ENCODE measurements around the gene SDC3. TPM values are rescaled to one million over a fixed set of nuclear protein-coding genes. Genes with fewer than 3 reads are reported as not detected.

SDC3 gene
- total RNA-seq, 1 donor from 2014 or later: 113 TPM

- FAIRE-seq (no peak), DNase-seq (ENCODE audit: low read depth) (no peak)
- no peak for TF ChIP-seq CTCF (IDR thresholded peaks at IDR 0.05; ENCODE audit: insufficient read depth, low read depth, low read length)
- no peak for TF ChIP-seq EZH2 (IDR thresholded peaks at IDR 0.05; ENCODE audit: insufficient read depth, low read length)
- H3K79me2 ChIP-seq (ENCODE audit: insufficient read depth, low read length): no peaks in the 10 kb centered on the region
- no peaks in the 10 kb centered on the region for H4K20me1 ChIP-seq (ENCODE audit: insufficient read depth, low read length)
- H3K9me3 ChIP-seq (ENCODE audit: insufficient read depth, low read depth, low read length): no peaks in the 10 kb centered on the region
- H3K4me1 ChIP-seq (ENCODE audit: insufficient read depth, low read length): peaks cover 13% of the 10 kb centered on the region
- peaks cover 4% of the 10 kb centered on the region for H3K4me1 Mint-ChIP-seq (ENCODE audit: low read depth, unreplicated experiment)
- H3K4me3 ChIP-seq (ENCODE audit: insufficient read depth, low read depth, low read length): no peak overlapping the region
- no peak overlapping the region for H3K9ac ChIP-seq (ENCODE audit: low read length)
- no peak overlapping the region for H3K4me2 ChIP-seq (ENCODE audit: low read length)
- no peak overlapping the region for H3K27ac ChIP-seq (ENCODE audit: low read depth, low read length)
- no peaks in the 10 kb centered on the region for H3K27me3 ChIP-seq (ENCODE audit: insufficient read depth, low read length)
- peaks cover 11% of the 10 kb centered on the region for H3K27me3 Mint-ChIP-seq (ENCODE audit: low read depth, unreplicated experiment)
- no peak overlapping the region for H3K27ac Mint-ChIP-seq (ENCODE audit: unreplicated experiment)
- H3K36me3 Mint-ChIP-seq (ENCODE audit: low read depth, unreplicated experiment): no peaks in the 10 kb centered on the region
- no peak overlapping the region for H3K4me3 Mint-ChIP-seq (ENCODE audit: unreplicated experiment)
- no peak overlapping the region for H2AFZ ChIP-seq (ENCODE audit: low read depth, low read length)
- H3K36me3 ChIP-seq (ENCODE audit: insufficient read depth, low read length): no peaks in the 10 kb centered on the region
- H3K9me3 Mint-ChIP-seq (ENCODE audit: unreplicated experiment): no peaks in the 10 kb centered on the region
Measured at GRCh38 chr1:30853350-30853749, 55.2 kb downstream of the SDC3 start.

GRCh38 chr1:30852026-30852425, 56.5 kb downstream of the SDC3 start:
- H3K27ac Mint-ChIP-seq (ENCODE audit: unreplicated experiment): no peak overlapping the region
- FAIRE-seq (no peak), DNase-seq (ENCODE audit: low read depth) (no peak)
- H3K4me3 Mint-ChIP-seq (ENCODE audit: unreplicated experiment): no peak overlapping the region
- H3K27me3 Mint-ChIP-seq (ENCODE audit: low read depth, unreplicated experiment): peaks cover 13% of the 10 kb centered on the region
- no peak overlapping the region for H3K4me3 ChIP-seq (ENCODE audit: insufficient read depth, low read depth, low read length)
- TF ChIP-seq EZH2 (IDR thresholded peaks at IDR 0.05; ENCODE audit: insufficient read depth, low read length) (no peak), CTCF (IDR thresholded peaks at IDR 0.05; ENCODE audit: insufficient read depth, low read depth, low read length) (no peak)
- H3K4me1 ChIP-seq (ENCODE audit: insufficient read depth, low read length): peaks cover 17% of the 10 kb centered on the region
- H3K36me3 ChIP-seq (ENCODE audit: insufficient read depth, low read length): no peaks in the 10 kb centered on the region
- H3K27ac ChIP-seq (ENCODE audit: low read depth, low read length): no peak overlapping the region
- H4K20me1 ChIP-seq (ENCODE audit: insufficient read depth, low read length): no peaks in the 10 kb centered on the region
- H3K36me3 Mint-ChIP-seq (ENCODE audit: low read depth, unreplicated experiment): no peaks in the 10 kb centered on the region
- no peaks in the 10 kb centered on the region for H3K9me3 ChIP-seq (ENCODE audit: insufficient read depth, low read depth, low read length)
- no peaks in the 10 kb centered on the region for H3K27me3 ChIP-seq (ENCODE audit: insufficient read depth, low read length)
- no peaks in the 10 kb centered on the region for H3K9me3 Mint-ChIP-seq (ENCODE audit: unreplicated experiment)
- H3K4me2 ChIP-seq (ENCODE audit: low read length): no peak overlapping the region
- H3K79me2 ChIP-seq (ENCODE audit: insufficient read depth, low read length): no peaks in the 10 kb centered on the region
- H3K9ac ChIP-seq (ENCODE audit: low read length): no peak overlapping the region
- no peak overlapping the region for H2AFZ ChIP-seq (ENCODE audit: low read depth, low read length)
- H3K4me1 Mint-ChIP-seq (ENCODE audit: low read depth, unreplicated experiment): peaks cover 2% of the 10 kb centered on the region

GRCh38 chr1:30851286-30851685, 57.3 kb downstream of the SDC3 start:
- DNase-seq (ENCODE audit: low read depth) (no peak), FAIRE-seq (no peak)
- Histone ChIP-seq H3K4me1 (ENCODE audit: insufficient read depth, low read length) (peaks cover 12% of the 10 kb centered on the region), H2AFZ (ENCODE audit: low read depth, low read length) (no peak overlapping the region), H3K9me3 (ENCODE audit: insufficient read depth, low read depth, low read length) (no peaks in the 10 kb centered on the region), H4K20me1 (ENCODE audit: insufficient read depth, low read length) (no peaks in the 10 kb centered on the region), H3K9ac (ENCODE audit: low read length) (no peak overlapping the region), H3K4me3 (ENCODE audit: insufficient read depth, low read depth, low read length) (no peak overlapping the region), H3K27ac (ENCODE audit: low read depth, low read length) (no peak overlapping the region), H3K27me3 (ENCODE audit: insufficient read depth, low read length) (no peaks in the 10 kb centered on the region), H3K79me2 (ENCODE audit: insufficient read depth, low read length) (no peaks in the 10 kb centered on the region), H3K4me2 (ENCODE audit: low read length) (no peak overlapping the region), H3K36me3 (ENCODE audit: insufficient read depth, low read length) (no peaks in the 10 kb centered on the region)
- H3K4me1 Mint-ChIP-seq (ENCODE audit: low read depth, unreplicated experiment): no peaks in the 10 kb centered on the region
- no peaks in the 10 kb centered on the region for H3K36me3 Mint-ChIP-seq (ENCODE audit: low read depth, unreplicated experiment)
- peaks cover 9% of the 10 kb centered on the region for H3K27me3 Mint-ChIP-seq (ENCODE audit: low read depth, unreplicated experiment)
- H3K27ac Mint-ChIP-seq (ENCODE audit: unreplicated experiment): no peak overlapping the region
- H3K9me3 Mint-ChIP-seq (ENCODE audit: unreplicated experiment): no peaks in the 10 kb centered on the region
- no peak for TF ChIP-seq CTCF (IDR thresholded peaks at IDR 0.05; ENCODE audit: insufficient read depth, low read depth, low read length)
- TF ChIP-seq EZH2 (IDR thresholded peaks at IDR 0.05; ENCODE audit: insufficient read depth, low read length): no peak
- H3K4me3 Mint-ChIP-seq (ENCODE audit: unreplicated experiment): no peak overlapping the region

All from astrocyte (in vitro differentiated cells and primary cell).